DOHH2 (cell line): ENCODE data around the gene COMMD10.

Source experiments
- H3F3A ChIP-seq: fragments of 200-600 bp; sonication (generic), shearing (Covaris generic); 2 replicates; pipeline ENCODE4 v1.6.0; 2016; ENCODE audit warnings: antibody characterized with exemption, mild to moderate bottlenecking; ENCODE audit not compliant: control insufficient read depth, insufficient read depth
- H3K27ac ChIP-seq: fragments of 200-600 bp; sonication (generic); 2 replicates; pipeline ENCODE4 v1.5.1; 2014; ENCODE audit warnings: low read depth, mild to moderate bottlenecking, low read length, moderate library complexity
- H3K27me3 ChIP-seq: fragments of 200-600 bp; sonication (generic); 2 replicates; pipeline ENCODE4 v1.6.1; 2014; ENCODE audit warnings: mild to moderate bottlenecking, low read length, mixed read lengths; ENCODE audit not compliant: control insufficient read depth
- H3K36me3 ChIP-seq: fragments of 200-600 bp; sonication (generic); 2 replicates; pipeline ENCODE4 v1.6.1; 2014; ENCODE audit warnings: mild to moderate bottlenecking, low read length, moderate library complexity, mixed read lengths; ENCODE audit not compliant: control insufficient read depth
- H3K4me1 ChIP-seq: fragments of 200-600 bp; sonication (generic); 2 replicates; pipeline ENCODE4 v1.6.1; 2014; ENCODE audit warnings: mild to moderate bottlenecking, low read length, mixed read lengths; ENCODE audit not compliant: control insufficient read depth
- H3K4me2 ChIP-seq: fragments of 200-600 bp; sonication (generic); 2 replicates; pipeline ENCODE4 v1.6.0; 2014; ENCODE audit warnings: mild to moderate bottlenecking, low read length, moderate library complexity
- H3K4me3 ChIP-seq: fragments of 200-600 bp; sonication (generic); 2 replicates; pipeline ENCODE4 v1.5.1; 2014; ENCODE audit warnings: mild to moderate bottlenecking, low read length, mixed read lengths
- H3K79me2 ChIP-seq: fragments of 200-600 bp; sonication (generic); 2 replicates; pipeline ENCODE4 v1.6.1; 2014; ENCODE audit warnings: mild to moderate bottlenecking, low read length, mixed read lengths; ENCODE audit not compliant: control insufficient read depth
- H3K9me2 ChIP-seq: fragments of 200-600 bp; sonication (generic); replicated peaks from 2 replicates; pipeline ENCODE4 v1.6.1; 2014; ENCODE audit warnings: mild to moderate bottlenecking, low read length, mixed read lengths; ENCODE audit not compliant: control insufficient read depth
- H3K9me3 ChIP-seq: fragments of 200-600 bp; sonication (generic); 2 replicates; pipeline ENCODE4 v1.6.1; 2014; ENCODE audit warnings: antibody characterized with exemption, low read length, mixed read lengths; ENCODE audit not compliant: control insufficient read depth, insufficient read depth
- H4K20me1 ChIP-seq: fragments of 200-600 bp; sonication (generic); 2 replicates; pipeline ENCODE4 v1.6.0; 2014; ENCODE audit warnings: low read depth, mild to moderate bottlenecking, antibody characterized with exemption, low read length, moderate library complexity; ENCODE audit not compliant: control insufficient read depth, insufficient read depth
- CTCF ChIP-seq: fragments of 200-600 bp; sonication (generic); IDR thresholded peaks from one replicate; pipeline ENCODE4 v1.5.1; 2014; ENCODE audit warnings: antibody characterized with exemption, mild to moderate bottlenecking, low read depth, low read length; ENCODE audit not compliant: poor library complexity, severe bottlenecking
- EZH2phosphoT487 ChIP-seq: fragments of 200-600 bp; sonication (generic); IDR thresholded peaks from 2 replicates; pipeline ENCODE4 v1.6.1; 2017; ENCODE audit warnings: borderline replicate concordance, mild to moderate bottlenecking, antibody characterized with exemption, low read length, moderate library complexity, mixed read lengths

The COMMD10 gene

GRCh38 chr5:116038817-116039216, 46.0 kb upstream of the COMMD10 start:
- peaks cover 51% of the 10 kb centered on the region for H3K4me1 ChIP-seq
- H3K9me3 ChIP-seq: no peaks in the 10 kb centered on the region
- H3K4me3 ChIP-seq: peak overlapping the region; percentile 27
- H3K27ac ChIP-seq: peak overlapping the region; percentile 63
- no peaks in the 10 kb centered on the region for H3K79me2 ChIP-seq
- H3K9me2 ChIP-seq: no peaks in the 10 kb centered on the region
- TF ChIP-seq EZH2phosphoT487 (no peak), CTCF (no peak)
- no peaks in the 10 kb centered on the region for H3K27me3 ChIP-seq
- no peaks in the 10 kb centered on the region for H4K20me1 ChIP-seq
- no peaks in the 10 kb centered on the region for H3F3A ChIP-seq
- H3K4me2 ChIP-seq: peak overlapping the region; percentile 49
- peaks cover 5% of the 10 kb centered on the region for H3K36me3 ChIP-seq

DNA sequence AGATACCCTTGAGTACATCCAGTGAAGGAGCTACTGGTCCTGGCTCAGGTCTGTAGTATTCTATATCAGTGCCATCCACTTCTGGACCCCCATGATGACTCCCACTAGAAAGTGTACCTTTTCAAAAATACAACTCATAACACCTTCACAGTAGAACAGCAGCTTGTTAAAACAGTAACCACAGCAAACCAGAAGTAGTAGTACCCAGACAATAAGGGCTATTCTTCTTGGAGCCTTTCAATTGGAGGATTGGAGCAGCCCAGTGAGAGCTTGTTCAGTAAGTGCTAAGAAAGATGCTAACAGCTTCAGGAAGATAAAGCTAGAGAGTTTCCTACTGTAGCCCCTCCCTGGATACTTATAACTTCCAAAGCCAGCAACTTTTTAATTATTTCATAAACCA, 42.5 kb upstream of the COMMD10 start:
- Histone ChIP-seq H3K4me1 (peaks cover 31% of the 10 kb centered on the region), H3K36me3 (peaks cover 5% of the 10 kb centered on the region), H3K4me2 (no peak overlapping the region), H4K20me1 (no peaks in the 10 kb centered on the region), H3K9me3 (no peaks in the 10 kb centered on the region), H3K79me2 (no peaks in the 10 kb centered on the region), H3K27me3 (no peaks in the 10 kb centered on the region), H3K4me3 (no peak overlapping the region), H3F3A (no peaks in the 10 kb centered on the region), H3K27ac (no peak overlapping the region), H3K9me2 (no peaks in the 10 kb centered on the region)
- TF ChIP-seq EZH2phosphoT487 (no peak), CTCF (no peak)

GRCh38 chr5:116044073-116044472, 40.8 kb upstream of the COMMD10 start:
- Histone ChIP-seq H3K4me2 (no peak overlapping the region), H3K4me1 (peaks cover 14% of the 10 kb centered on the region), H3K79me2 (no peaks in the 10 kb centered on the region), H3K27ac (no peak overlapping the region), H3K9me2 (no peaks in the 10 kb centered on the region), H3K36me3 (no peaks in the 10 kb centered on the region), H3K9me3 (no peaks in the 10 kb centered on the region), H3K4me3 (no peak overlapping the region), H3F3A (no peaks in the 10 kb centered on the region), H3K27me3 (no peaks in the 10 kb centered on the region), H4K20me1 (no peaks in the 10 kb centered on the region)
- TF ChIP-seq CTCF (no peak), EZH2phosphoT487 (no peak)

GRCh38 chr5:116045821-116046220, 39.0 kb upstream of the COMMD10 start:
- H3K9me2 ChIP-seq: no peaks in the 10 kb centered on the region
- no peaks in the 10 kb centered on the region for H4K20me1 ChIP-seq
- H3K4me3 ChIP-seq: no peak overlapping the region
- no peaks in the 10 kb centered on the region for H3F3A ChIP-seq
- no peaks in the 10 kb centered on the region for H3K27me3 ChIP-seq
- H3K4me1 ChIP-seq: peaks cover 6% of the 10 kb centered on the region
- H3K9me3 ChIP-seq: no peaks in the 10 kb centered on the region
- no peak overlapping the region for H3K27ac ChIP-seq
- H3K79me2 ChIP-seq: no peaks in the 10 kb centered on the region
- TF ChIP-seq CTCF (no peak), EZH2phosphoT487 (no peak)
- H3K4me2 ChIP-seq: no peak overlapping the region
- no peaks in the 10 kb centered on the region for H3K36me3 ChIP-seq
